GM12878 (cell line): Measurements from ENCODE around the gene RBM4B. TPM values are rescaled to one million over a fixed set of nuclear protein-coding genes. Genes with fewer than 3 reads are reported as not detected.

Experiments
- ATAC-seq: fragments of 200-7000 bp; cut with Tn5 transposase; 3 replicates; pipeline ENCODE4 v1.9.1; 2020; ENCODE audit warnings: mild to moderate bottlenecking, moderate library complexity
- BruUV-seq: library from RNA; stranded (reverse); fragments of 400-500 nt; replicated peaks from 2 replicates; lab custom pipeline; 2021; lab: Mats Ljungman, UMichigan
- CTCF ChIA-PET: fragments of 300-600 bp; sonication (Branson Sonifier 250); formaldehyde crosslinking; extraction: SDS; loops from one replicate; lab custom pipeline; 2021; ENCODE audit warnings: inconsistent platforms; lab: Yijun Ruan, JAX
- POLR2A ChIA-PET: fragments of 350-600 bp; formaldehyde crosslinking; extraction: SDS; loops from one replicate; lab custom pipeline; 2021; ENCODE audit warnings: inconsistent platforms; lab: Charles Lee
- RAD21 ChIA-PET: fragments of 300-600 bp; sonication (Branson Sonifier 250); formaldehyde crosslinking; loops from one replicate; lab custom pipeline; 2023; ENCODE audit warnings: antibody characterized with exemption; ENCODE audit not compliant: unreplicated experiment; lab: Charles Lee
- SMC1A ChIA-PET: fragments of 300-600 bp; sonication (Branson Sonifier 250); formaldehyde crosslinking; loops from one replicate; lab custom pipeline; 2023; ENCODE audit not compliant: unreplicated experiment, uncharacterized antibody; lab: Charles Lee
- DNase-seq: peaks from one replicate; pipeline ENCODE4 v3.0.0-alpha.2; 2011; ENCODE audit warnings: low read depth, low spot score
- FAIRE-seq: peaks from 3 replicates; lab custom pipeline; 2011; peaks lifted over from hg19 to GRCh38; lab: Jason Lieb, UNC
- H2AFZ ChIP-seq: 2 replicates; pipeline ENCODE4 v1.6.0; 2011; ENCODE audit warnings: low read depth, low read length, control low read depth; ENCODE audit not compliant: control insufficient read depth
- H3K27ac ChIP-seq: 2 replicates; pipeline ENCODE4 v1.5.1; 2011; ENCODE audit warnings: control low read depth; ENCODE audit not compliant: control insufficient read depth, insufficient read depth
- H3K27me3 ChIP-seq, 2 experiments: replicated peaks in 1 of 2; 2 replicates each; pipeline versions ENCODE4 v1.6.0 to v1.6.1; 2011; ENCODE audit warnings: low read length in 1 of 2; ENCODE audit not compliant: control insufficient read depth in 2 of 2, insufficient read depth in 2 of 2
- H3K36me3 ChIP-seq, 2 experiments: 2 replicates each; pipeline ENCODE4 v1.5.1; 2011; ENCODE audit warnings: low read length in 1 of 2; ENCODE audit not compliant: control insufficient read depth in 2 of 2, insufficient read depth in 2 of 2
- H3K4me1 ChIP-seq: 2 replicates; pipeline ENCODE4 v1.6.1; 2011; ENCODE audit warnings: mild to moderate bottlenecking, low read length, moderate library complexity, mixed read lengths; ENCODE audit not compliant: control insufficient read depth, insufficient read depth
- H3K4me2 ChIP-seq: 2 replicates; pipeline ENCODE4 v1.6.0; 2011; ENCODE audit warnings: control low read depth; ENCODE audit not compliant: control insufficient read depth, insufficient read depth
- H3K4me3 ChIP-seq: fragments of 200-600 bp; sonication (generic); 2 replicates; pipeline ENCODE4 v1.5.1; 2016
- H3K79me2 ChIP-seq: 2 replicates; pipeline ENCODE4 v1.6.0; 2011; ENCODE audit warnings: low read length; ENCODE audit not compliant: control insufficient read depth, insufficient read depth
- H3K9ac ChIP-seq: 2 replicates; pipeline ENCODE4 v1.8.0; 2011; ENCODE audit warnings: low read length, control low read depth, mixed read lengths; ENCODE audit not compliant: control insufficient read depth, insufficient read depth
- H3K9me3 ChIP-seq: replicated peaks from 3 replicates; pipeline ENCODE4 v1.5.1; 2011; ENCODE audit warnings: mild to moderate bottlenecking, low read length; ENCODE audit not compliant: control insufficient read depth, insufficient read depth
- H4K20me1 ChIP-seq: 2 replicates; pipeline ENCODE4 v1.6.0; 2011; ENCODE audit not compliant: control insufficient read depth, insufficient read depth
- ASH2L ChIP-seq: fragments of 300-600, 200-600 bp; sonication (generic); IDR thresholded peaks from 2 replicates; pipeline ENCODE4 v1.6.1; 2017; ENCODE audit warnings: low read depth, mild to moderate bottlenecking, borderline replicate concordance
- BRCA1 ChIP-seq: IDR thresholded peaks from 2 replicates; pipeline ENCODE4 v1.6.1; 2011; ENCODE audit warnings: low read depth, low read length, improper control_type of control experiment
- CEBPB ChIP-seq, 2 experiments: fragments of 150-350 bp in 1 of 2; IDR thresholded peaks; 2 replicates each; pipeline ENCODE4 v1.6.1; 2012 to 2014; ENCODE audit warnings: low read depth in 2 of 2, low read length in 2 of 2, borderline replicate concordance in 1 of 2, inconsistent platforms in 1 of 2
- DPF2 ChIP-seq: fragments of 450-650 bp; IDR thresholded peaks from 2 replicates; pipeline ENCODE4 v1.6.1; 2017; ENCODE audit warnings: mild to moderate bottlenecking
- EGR1 ChIP-seq, 2 experiments: IDR thresholded peaks; 1 replicate in 1 of 2; 2 replicates in 1 of 2; pipeline ENCODE4 v1.6.1; 2011 to 2012; ENCODE audit warnings: low read depth in 2 of 2, low read length in 2 of 2, borderline replicate concordance in 1 of 2, mild to moderate bottlenecking in 1 of 2, moderate library complexity in 1 of 2
- ETV6 ChIP-seq, 2 experiments: fragments of 450-650 bp in 1 of 2; IDR thresholded peaks in 1 of 2; conservative IDR thresholded peaks in 1 of 2; 2 replicates each; pipeline ENCODE4 v1.6.1; 2014; ENCODE audit warnings: antibody characterized with exemption in 1 of 2, borderline replicate concordance in 1 of 2, low read depth in 1 of 2, mild to moderate bottlenecking in 1 of 2, moderate library complexity in 1 of 2
- HCFC1 ChIP-seq: fragments of 150-350 bp; IDR thresholded peaks from 2 replicates; pipeline ENCODE4 v1.6.1; 2014; ENCODE audit warnings: low read length
- IRF4 ChIP-seq: IDR thresholded peaks from 2 replicates; pipeline ENCODE4 v1.6.1; 2011; ENCODE audit warnings: low read depth, low read length
- MTA3 ChIP-seq: IDR thresholded peaks from 2 replicates; pipeline ENCODE4 v1.6.1; 2012; ENCODE audit warnings: low read length, inconsistent platforms, borderline replicate concordance
- NBN ChIP-seq: fragments of 450-650 bp; IDR thresholded peaks from 2 replicates; pipeline ENCODE4 v1.6.1; 2016
- PAX8 ChIP-seq: fragments of 450-650 bp; IDR thresholded peaks from 2 replicates; pipeline ENCODE4 v1.6.1; 2017; ENCODE audit warnings: mild to moderate bottlenecking, moderate library complexity
- RAD21 ChIP-seq: IDR thresholded peaks from 2 replicates; pipeline ENCODE4 v1.6.1; 2011; ENCODE audit warnings: mild to moderate bottlenecking, low read depth, low read length, moderate library complexity; ENCODE audit not compliant: insufficient read depth
- RB1 ChIP-seq: fragments of 450-650 bp; formaldehyde crosslinking; IDR thresholded peaks from 2 replicates; pipeline ENCODE4 v1.6.1; 2017; ENCODE audit warnings: mild to moderate bottlenecking, borderline replicate concordance
- SIN3A ChIP-seq: IDR thresholded peaks from 2 replicates; pipeline ENCODE4 v1.6.1; 2012; ENCODE audit warnings: low read depth, low read length, improper control_type of control experiment
- SUPT20H ChIP-seq: IDR thresholded peaks from 2 replicates; pipeline ENCODE4 v1.6.1; 2011; ENCODE audit warnings: low read depth, mild to moderate bottlenecking, low read length, moderate library complexity, borderline replicate concordance; ENCODE audit not compliant: control insufficient read depth
- WRNIP1 ChIP-seq: IDR thresholded peaks from 2 replicates; pipeline ENCODE4 v1.6.1; 2011; ENCODE audit warnings: low read depth, low read length, improper control_type of control experiment, borderline replicate concordance
- ZNF24 ChIP-seq: fragments of 450-650 bp; IDR thresholded peaks from 2 replicates; pipeline ENCODE4 v1.6.1; 2017; ENCODE audit warnings: antibody characterized with exemption, mild to moderate bottlenecking
- WGBS: methylation state at CpG from one replicate; pipeline ENCODE4 v1.1.6; 2016; ENCODE audit warnings: low lambda C conversion rate; ENCODE audit not compliant: insufficient replicate concordance, insufficient coverage; ENCODE audit errors: missing lambda C conversion rate; 5-methylcytosine and 5-hydroxymethylcytosine counted together
- in situ Hi-C: fragments of 300-500 bp; cut with MboI; formaldehyde crosslinking; loops from 9 replicates; pipeline ENCODE4 v1.14.3; 2018; ENCODE audit warnings: mixed read lengths
- intact Hi-C: fragments of 100-400 bp; cut with micrococcal nuclease; formaldehyde crosslinking; loops from one replicate; pipeline ENCODE4 v1.14.2; 2022; ENCODE audit not compliant: unreplicated experiment
- polyA plus RNA-seq, 11 experiments: library from polyadenylated mRNA; depleted of rRNA in 4 of 11; unstranded in 6 of 11; stranded (reverse) in 5 of 11; fragments of >200 nt; fragmentation: Nextera tagmentation in 4 of 11; fragmentation: Illumina TruSeq in 1 of 11; extraction: Ambion mirVana in 4 of 11; extraction: Trizol in 1 of 11; gene quantifications; 1 replicate in 1 of 11; 2 replicates in 10 of 11; pipeline versions ENCODE4 v1.2.1 to v1.2.3, GENCODE V29; 2011 to 2016; ENCODE audit warnings: inconsistent platforms in 2 of 11, missing spikeins in 2 of 11, low read depth in 1 of 11
- total RNA-seq, 4 experiments: library from RNA; depleted of rRNA in 3 of 4; stranded (reverse); fragments of >200 nt in 3 of 4; fragmentation: Illumina TruSeq in 1 of 4; extraction: Trizol in 1 of 4; gene quantifications; 2 replicates each; pipeline versions ENCODE4 v1.2.1 to v1.2.3, GENCODE V29; 2013 to 2021
- TF ChIP-seq, protein P1 (sequence below): IDR thresholded peaks from 2 replicates; pipeline ENCODE4 v1.6.1; 2011; ENCODE audit warnings: low read depth, mild to moderate bottlenecking, low read length, moderate library complexity, borderline replicate concordance; ENCODE audit errors: extremely low read depth
- TF ChIP-seq, protein P2 (sequence below): IDR thresholded peaks from 2 replicates; pipeline ENCODE4 v1.6.1; 2012; ENCODE audit warnings: low read depth, low read length, improper control_type of control experiment
- TF ChIP-seq, protein P3 (sequence below): IDR thresholded peaks from 2 replicates; pipeline ENCODE4 v1.6.1; 2012; ENCODE audit warnings: low read length, inconsistent platforms
- TF ChIP-seq, protein P4 (sequence below): fragments of 450-650 bp; IDR thresholded peaks from 2 replicates; pipeline ENCODE4 v1.6.1; 2017; ENCODE audit warnings: mild to moderate bottlenecking

RBM4B gene
- total and polyA plus RNA-seq, 10 of the 15 experiments (the other 5 are each of a cell fraction or from before 2014, with no cell fraction given), result 16.1 to 37.0 (median 21.6) TPM

DNA sequence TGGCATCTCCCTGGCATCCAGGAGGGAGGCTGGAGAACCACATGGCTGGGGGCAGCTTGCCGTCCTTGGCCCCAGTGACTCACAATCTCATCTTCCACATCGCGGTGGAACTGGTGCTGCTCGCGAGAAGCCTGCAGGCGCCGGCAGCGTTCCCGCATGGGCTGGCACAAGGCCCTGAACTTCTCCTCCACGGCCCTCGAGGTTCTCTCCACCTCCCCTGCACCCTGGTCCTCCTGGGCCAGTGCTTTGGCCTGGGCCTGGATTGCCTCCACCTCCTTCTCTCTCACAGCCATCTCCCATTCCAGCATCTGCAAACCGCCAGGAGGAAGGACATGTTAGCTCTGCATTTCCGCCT is 16.3 kb upstream of the RBM4B start (continued):
- no peak for TF ChIP-seq RAD21
- TF ChIP-seq, protein P1, sequence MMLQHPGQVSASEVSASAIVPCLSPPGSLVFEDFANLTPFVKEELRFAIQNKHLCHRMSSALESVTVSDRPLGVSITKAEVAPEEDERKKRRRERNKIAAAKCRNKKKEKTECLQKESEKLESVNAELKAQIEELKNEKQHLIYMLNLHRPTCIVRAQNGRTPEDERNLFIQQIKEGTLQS, result no peak
- TF ChIP-seq NBN, result no peak
- no peak for TF ChIP-seq RB1
- no peak for TF ChIP-seq SUPT20H
- TF ChIP-seq WRNIP1, result no peak
- TF ChIP-seq, protein P2, sequence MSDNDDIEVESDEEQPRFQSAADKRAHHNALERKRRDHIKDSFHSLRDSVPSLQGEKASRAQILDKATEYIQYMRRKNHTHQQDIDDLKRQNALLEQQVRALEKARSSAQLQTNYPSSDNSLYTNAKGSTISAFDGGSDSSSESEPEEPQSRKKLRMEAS, result no peak
- TF ChIP-seq DPF2, result no peak
- TF ChIP-seq IRF4, result no peak
- no peak for TF ChIP-seq HCFC1

DNA sequence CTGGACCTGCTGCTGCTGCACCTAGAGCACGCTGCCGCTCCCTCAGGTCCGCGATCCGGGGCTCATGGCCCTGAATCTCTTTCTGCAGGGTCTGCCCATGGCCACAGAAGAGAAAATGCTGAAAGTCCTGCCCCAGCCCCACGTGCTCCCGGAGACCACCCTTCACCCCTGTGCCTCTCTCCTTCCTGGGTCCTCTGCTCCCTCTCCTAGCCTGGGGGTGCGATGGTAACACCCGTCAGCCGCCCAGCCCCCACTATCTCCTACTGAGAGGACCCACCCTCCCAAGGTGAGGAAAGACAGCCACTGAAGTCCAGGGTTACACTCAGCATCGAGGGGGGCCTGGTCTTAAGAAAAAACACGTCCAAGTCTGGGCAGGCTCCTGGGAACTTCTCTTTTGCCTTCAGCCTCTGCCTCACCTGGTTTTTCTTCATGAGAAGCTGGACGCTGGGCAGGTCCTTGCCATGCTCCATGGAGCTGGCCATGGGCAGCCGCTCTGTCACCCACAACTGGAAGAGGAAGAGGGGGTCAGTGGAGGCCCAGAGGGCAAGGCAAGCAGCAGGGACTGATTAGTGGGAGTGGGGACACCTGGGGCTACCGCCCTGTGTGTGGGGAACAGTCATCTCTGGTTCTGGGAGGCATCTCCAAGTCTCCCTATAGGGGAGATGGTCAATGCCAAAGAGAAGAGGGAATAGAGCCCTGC is 15.8 kb upstream of the RBM4B start:
- ChIA-PET SMC1A (interaction anchor here (1.5 to 5.8 kb wide), 2 partner anchors 141 to 179 kb away, joined by 3 to 38 read pairs; no protein-coding TSS in a partner anchor), CTCF (interaction anchor here (0.6 to 5.8 kb wide), 14 partner anchors 7 to 189 kb away, joined by 3 to 67 read pairs (median 3); partner anchors contain the start of genes RBM4B and RCE1), RAD21 (interaction anchor here (1.8 to 3.5 kb wide), 3 partner anchors 140 to 188 kb away, joined by 5 to 15 read pairs (median 10); partner anchors contain the start of gene RCE1), POLR2A (no interaction called here)
- intact Hi-C loops (loop anchor here (1.0 kb wide), 2 partner anchors 141 to 190 kb away; no protein-coding TSS in a partner anchor), in situ Hi-C loops (loop anchor here (5.0 kb wide), 2 partner anchors 139 to 189 kb away; no protein-coding TSS in a partner anchor)
- 45% methylated on average over 15 of the region's 15 CpGs for WGBS
- Histone ChIP-seq H3K9me3 (no peaks in the 10 kb centered on the region), H3K9ac (no peak overlapping the region), H3K4me3 (no peak overlapping the region), H2AFZ (no peak overlapping the region), H3K4me2 (no peak overlapping the region), H3K27ac (no peak overlapping the region), H4K20me1 (no peaks in the 10 kb centered on the region), H3K36me3 (no peaks in the 10 kb centered on the region), H3K27me3 (no peaks in the 10 kb centered on the region; a peak in 1 of 4 replicates), H3K4me1 (no peaks in the 10 kb centered on the region), H3K79me2 (no peaks in the 10 kb centered on the region)
- DNase-seq (no peak), ATAC-seq (no peak), FAIRE-seq (no peak)
- BruUV-seq, result no TSS peak
- TF ChIP-seq PAX8 (no peak), ZNF24 (no peak), MTA3 (no peak), BRCA1 (no peak), SIN3A (no peak), CEBPB (IDR thresholded peaks at IDR 0.05; ENCODE audit: borderline replicate concordance in 1 of 2, low read depth in 2 of 2, low read length in 2 of 2) (no peak), EGR1 (IDR thresholded peaks at IDR 0.05; ENCODE audit: borderline replicate concordance in 1 of 2, low read depth in 2 of 2, low read length in 2 of 2) (no peak), ASH2L (no peak), ETV6 (conservative IDR thresholded peaks at IDR 0.05 in 1 of 2, IDR thresholded peaks at IDR 0.05 in 1 of 2; ENCODE audit: borderline replicate concordance in 1 of 2, low read depth in 1 of 2) (no peak)
- TF ChIP-seq, protein P3, sequence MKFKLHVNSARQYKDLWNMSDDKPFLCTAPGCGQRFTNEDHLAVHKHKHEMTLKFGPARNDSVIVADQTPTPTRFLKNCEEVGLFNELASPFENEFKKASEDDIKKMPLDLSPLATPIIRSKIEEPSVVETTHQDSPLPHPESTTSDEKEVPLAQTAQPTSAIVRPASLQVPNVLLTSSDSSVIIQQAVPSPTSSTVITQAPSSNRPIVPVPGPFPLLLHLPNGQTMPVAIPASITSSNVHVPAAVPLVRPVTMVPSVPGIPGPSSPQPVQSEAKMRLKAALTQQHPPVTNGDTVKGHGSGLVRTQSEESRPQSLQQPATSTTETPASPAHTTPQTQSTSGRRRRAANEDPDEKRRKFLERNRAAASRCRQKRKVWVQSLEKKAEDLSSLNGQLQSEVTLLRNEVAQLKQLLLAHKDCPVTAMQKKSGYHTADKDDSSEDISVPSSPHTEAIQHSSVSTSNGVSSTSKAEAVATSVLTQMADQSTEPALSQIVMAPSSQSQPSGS, result no peak
- TF ChIP-seq, protein P4, sequence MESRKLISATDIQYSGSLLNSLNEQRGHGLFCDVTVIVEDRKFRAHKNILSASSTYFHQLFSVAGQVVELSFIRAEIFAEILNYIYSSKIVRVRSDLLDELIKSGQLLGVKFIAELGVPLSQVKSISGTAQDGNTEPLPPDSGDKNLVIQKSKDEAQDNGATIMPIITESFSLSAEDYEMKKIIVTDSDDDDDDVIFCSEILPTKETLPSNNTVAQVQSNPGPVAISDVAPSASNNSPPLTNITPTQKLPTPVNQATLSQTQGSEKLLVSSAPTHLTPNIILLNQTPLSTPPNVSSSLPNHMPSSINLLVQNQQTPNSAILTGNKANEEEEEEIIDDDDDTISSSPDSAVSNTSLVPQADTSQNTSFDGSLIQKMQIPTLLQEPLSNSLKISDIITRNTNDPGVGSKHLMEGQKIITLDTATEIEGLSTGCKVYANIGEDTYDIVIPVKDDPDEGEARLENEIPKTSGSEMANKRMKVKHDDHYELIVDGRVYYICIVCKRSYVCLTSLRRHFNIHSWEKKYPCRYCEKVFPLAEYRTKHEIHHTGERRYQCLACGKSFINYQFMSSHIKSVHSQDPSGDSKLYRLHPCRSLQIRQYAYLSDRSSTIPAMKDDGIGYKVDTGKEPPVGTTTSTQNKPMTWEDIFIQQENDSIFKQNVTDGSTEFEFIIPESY, result no peak
